Adipose tissue (tissue), 3 donors: ENCODE data around the gene FCRL4. TPM values are rescaled to one million over a fixed set of nuclear protein-coding genes. Genes with fewer than 3 reads are reported as not detected.

Experiments
- H3K27ac ChIP-seq: one replicate; pipeline ENCODE4 v1.5.1; 2013; ENCODE audit warnings: low read depth, low read length
- WGBS, 3 donors: extraction: QIAGEN DNeasy Blood & Tissue Kit; methylation state at CpG; one replicate each; pipeline ENCODE4 v1.1.7; 2013; 5-methylcytosine and 5-hydroxymethylcytosine counted together
- polyA plus RNA-seq, 3 donors: library from polyadenylated mRNA; stranded (reverse); fragments of 200-250 nt; gene quantifications; one replicate each; pipeline ENCODE4 v1.2.3, GENCODE V29; 2013
- donor health status: healthy with polysubstance abuse.
- donor health status: Bipolar disorder and iron deficiency.
- donor health status: healthy.

FCRL4 gene
- not detected for polyA plus RNA-seq

- WGBS, 3 donors = 71 to 83% (median 75%) methylated on average over 2 of the region's 2 CpGs
- no peak within 1 kb of the TSS for H3K27ac ChIP-seq
These were observed at the start of gene FCRL4 for GRCh38 chr1:157597959-157598667. Gene FCRL4, minus strand, starts transcription at chr1:157598085. Its CDS starts 141 bp downstream, at chr1:157597944.

- no peak overlapping the region for H3K27ac ChIP-seq
These were observed 48.3 kb upstream of the FCRL4 start for GRCh38 chr1:157646144-157646543.

- no peak overlapping the region for H3K27ac ChIP-seq
- 26 to 50% (median 32%) methylated on average over 2 of the region's 2 CpGs for WGBS, 3 donors
These were observed 43.3 kb upstream of the FCRL4 start for GRCh38 chr1:157641177-157641576.

- WGBS, 3 donors = 48 to 56% (median 50%) methylated on average over 4 of the region's 4 CpGs
- H3K27ac ChIP-seq = no peak overlapping the region
These were observed 41.9 kb upstream of the FCRL4 start for GRCh38 chr1:157639800-157640199.

- WGBS, 3 donors = 84 to 87% (median 87%) methylated on average over 1 of the region's 1 CpG
- H3K27ac ChIP-seq = no peak overlapping the region
These were observed 30.9 kb upstream of the FCRL4 start for GRCh38 chr1:157628773-157629172.

- H3K27ac ChIP-seq = no peak overlapping the region
- 18 to 38% (median 25%) methylated on average over 2 of the region's 2 CpGs for WGBS, 3 donors
These were observed 28.2 kb upstream of the FCRL4 start for GRCh38 chr1:157626099-157626498.

GRCh38 chr1:157624471-157624870 is 26.6 kb upstream of the FCRL4 start:
- 58 to 72% (median 69%) methylated on average over 2 of the region's 2 CpGs for WGBS, 3 donors
- no peak overlapping the region for H3K27ac ChIP-seq

GRCh38 chr1:157622471-157622870 is 24.6 kb upstream of the FCRL4 start:
- WGBS, 3 donors = 82 to 88% (median 85%) methylated on average over 5 of the region's 5 CpGs

GRCh38 chr1:157618190-157618589 is 20.3 kb upstream of the FCRL4 start:
- 60 to 88% (median 88%) methylated on average over 3 of the region's 3 CpGs for WGBS, 3 donors
- no peak overlapping the region for H3K27ac ChIP-seq

More at GRCh38 chr1:157622471-157622870, 24.6 kb upstream of the FCRL4 start:
- H3K27ac ChIP-seq = no peak overlapping the region

GRCh38 chr1:157600236-157600635 is 2.4 kb upstream of the FCRL4 start:
- 27 to 48% (median 40%) methylated on average over 1 of the region's 1 CpG for WGBS, 3 donors
- no peak overlapping the region for H3K27ac ChIP-seq

- no peak overlapping the region for H3K27ac ChIP-seq
- 63 to 79% (median 78%) methylated on average over 6 of the region's 6 CpGs for WGBS, 3 donors
These were observed 1.5 kb downstream of the FCRL4 start for GRCh38 chr1:157596384-157596783.

- WGBS, 3 donors = 24 to 57% (median 36%) methylated on average over 2 of the region's 2 CpGs
- no peak overlapping the region for H3K27ac ChIP-seq
These were observed 2.5 kb downstream of the FCRL4 start for GRCh38 chr1:157595356-157595755.

GRCh38 chr1:157585984-157586383 is 11.9 kb downstream of the FCRL4 start:
- WGBS, 3 donors = 47 to 59% (median 54%) methylated on average over 4 of the region's 4 CpGs
- no peak overlapping the region for H3K27ac ChIP-seq

- WGBS, 3 donors = 79 to 86% (median 81%) methylated on average over 3 of the region's 3 CpGs
- H3K27ac ChIP-seq = no peak overlapping the region
These were observed 13.4 kb downstream of the FCRL4 start for GRCh38 chr1:157584503-157584902.

- no peak overlapping the region for H3K27ac ChIP-seq
- WGBS, 3 donors = 67 to 77% (median 76%) methylated on average over 1 of the region's 1 CpG
These were observed 17.1 kb downstream of the FCRL4 start for GRCh38 chr1:157580828-157581210.

GRCh38 chr1:157580179-157580827 is 17.6 kb downstream of the FCRL4 start:
- H3K27ac ChIP-seq = no peak overlapping the region
- 3 to 14% (median 6%) methylated on average over 4 of the region's 4 CpGs for WGBS, 3 donors

GRCh38 chr1:157577420-157577819 is 20.5 kb downstream of the FCRL4 start:
- no peak overlapping the region for H3K27ac ChIP-seq
- WGBS, 3 donors = 69 to 88% (median 82%) methylated on average over 3 of the region's 3 CpGs

- WGBS, 3 donors = 79 to 87% (median 85%) methylated on average over 2 of the region's 2 CpGs
- H3K27ac ChIP-seq = no peak overlapping the region
These were observed 22.1 kb downstream of the FCRL4 start for GRCh38 chr1:157575744-157576143.

- no peak overlapping the region for H3K27ac ChIP-seq
- 76 to 82% (median 80%) methylated on average over 1 of the region's 1 CpG for WGBS, 3 donors
These were observed 23.0 kb downstream of the FCRL4 start for GRCh38 chr1:157574836-157575235.
